Superior temporal gyrus (tissue), 1 donor: ENCODE results near the gene PITPNM1.

ENCODE experiments used
- DNase-seq: peaks from one replicate; pipeline ENCODE4 v3.0.0-alpha.2; 2016; ENCODE audit errors: extremely low spot score

The PITPNM1 gene

GRCh38 chr11:67503119-67504004 lies 1.8 kb downstream of the PITPNM1 start:
- no peak for DNase-seq

GRCh38 chr11:67502328-67502979 lies 2.7 kb downstream of the PITPNM1 start:
- DNase-seq, result no peak

- no peak for DNase-seq
Measured at GRCh38 chr11:67501854-67502253, 3.3 kb downstream of the PITPNM1 start.

GRCh38 chr11:67500831-67501715 lies 4.1 kb downstream of the PITPNM1 start:
- no peak for DNase-seq

GRCh38 chr11:67500484-67500821 lies 4.7 kb downstream of the PITPNM1 start:
- DNase-seq, result no peak

- DNase-seq, result no peak
Measured at GRCh38 chr11:67499808-67500483, 5.2 kb downstream of the PITPNM1 start.

GRCh38 chr11:67498544-67498972 lies 6.6 kb downstream of the PITPNM1 start:
- DNase-seq, result no peak

- no peak for DNase-seq
Measured at GRCh38 chr11:67497656-67498291, 7.4 kb downstream of the PITPNM1 start.

GRCh38 chr11:67496113-67496512 lies 9.1 kb downstream of the PITPNM1 start:
- no peak for DNase-seq

- DNase-seq, result no peak
Measured at GRCh38 chr11:67495234-67496005, 9.7 kb downstream of the PITPNM1 start.

- no peak for DNase-seq
Measured at GRCh38 chr11:67494371-67495233, 10.6 kb downstream of the PITPNM1 start.

- DNase-seq, result no peak
Measured at GRCh38 chr11:67493548-67494370, 11.4 kb downstream of the PITPNM1 start.

- DNase-seq, result no peak
Measured at GRCh38 chr11:67492801-67493547, 12.2 kb downstream of the PITPNM1 start.

GRCh38 chr11:67492069-67492727 lies 13.0 kb downstream of the PITPNM1 start:
- no peak for DNase-seq

GRCh38 chr11:67491276-67492068 lies 13.7 kb downstream of the PITPNM1 start:
- no peak for DNase-seq

GRCh38 chr11:67490727-67491065 lies 14.5 kb downstream of the PITPNM1 start:
- DNase-seq, result no peak
